Hepatocyte (in vitro differentiated cells): ENCODE data around the gene NAV2. TPM values are rescaled to one million over a fixed set of nuclear protein-coding genes. Genes with fewer than 3 reads are reported as not detected.

Experiments
- DNase-seq: peaks from one replicate; pipeline ENCODE4 v3.0.0-alpha.2; 2016; ENCODE audit warnings: low spot score
- H2AFZ ChIP-seq: fragments of 200-600 bp; sonication (generic); 2 replicates; pipeline ENCODE4 v1.6.0; 2016; ENCODE audit warnings: antibody characterized with exemption, mild to moderate bottlenecking
- H3K27ac ChIP-seq: fragments of 200-600 bp; sonication (generic); 2 replicates; pipeline ENCODE4 v1.5.1; 2016; ENCODE audit warnings: mild to moderate bottlenecking
- H3K27me3 ChIP-seq: fragments of 200-600 bp; sonication (generic); 2 replicates; pipeline ENCODE4 v1.6.1; 2016
- H3K36me3 ChIP-seq: fragments of 200-600 bp; sonication (generic); replicated peaks from 2 replicates; pipeline ENCODE4 v1.5.1; 2016; ENCODE audit warnings: low read depth; ENCODE audit not compliant: insufficient read depth
- H3K4me1 ChIP-seq: fragments of 200-600 bp; sonication (generic); 2 replicates; pipeline ENCODE4 v1.5.1; 2016; ENCODE audit warnings: mild to moderate bottlenecking, moderate library complexity; ENCODE audit not compliant: insufficient read depth
- H3K4me2 ChIP-seq: fragments of 200-600 bp; sonication (generic); 2 replicates; pipeline ENCODE4 v1.6.0; 2016
- H3K4me3 ChIP-seq: fragments of 200-600 bp; sonication (generic); 2 replicates; pipeline ENCODE4 v1.5.1; 2016; ENCODE audit warnings: mild to moderate bottlenecking
- H3K79me2 ChIP-seq: fragments of 200-600 bp; sonication (generic); 2 replicates; pipeline ENCODE4 v1.6.0; 2017; ENCODE audit warnings: mild to moderate bottlenecking
- H3K9me2 ChIP-seq: fragments of 200-600 bp; sonication (generic); replicated peaks from 2 replicates; pipeline ENCODE4 v1.6.0; 2017; ENCODE audit warnings: mild to moderate bottlenecking; ENCODE audit not compliant: insufficient read depth
- H3K9me3 ChIP-seq: fragments of 200-600 bp; sonication (generic); 2 replicates; pipeline ENCODE4 v1.5.1; 2016; ENCODE audit warnings: low read depth, mild to moderate bottlenecking
- H4K20me1 ChIP-seq: fragments of 200-600 bp; sonication (generic); 2 replicates; pipeline ENCODE4 v1.6.0; 2016; ENCODE audit warnings: mild to moderate bottlenecking; ENCODE audit not compliant: insufficient read depth, poor library complexity, severe bottlenecking
- EZH2 ChIP-seq: fragments of 200-600 bp; sonication (generic); IDR thresholded peaks from 2 replicates; pipeline ENCODE4 v1.6.1; 2016; ENCODE audit warnings: antibody characterized with exemption, mild to moderate bottlenecking, borderline replicate concordance
- EZH2phosphoT487 ChIP-seq: fragments of 200-600 bp; sonication (generic); IDR thresholded peaks from one replicate; pipeline ENCODE4 v1.6.1; 2018; ENCODE audit warnings: antibody characterized with exemption, mild to moderate bottlenecking, low read depth, moderate library complexity; ENCODE audit not compliant: unreplicated experiment, severe bottlenecking
- WGBS: methylation state at CpG from one replicate; pipeline ENCODE4 v1.1.6; 2016; ENCODE audit warnings: low lambda C conversion rate; ENCODE audit errors: missing lambda C conversion rate; 5-methylcytosine and 5-hydroxymethylcytosine counted together
- polyA plus RNA-seq: library from polyadenylated mRNA; unstranded; fragments of >200 nt; fragmentation: Nextera tagmentation; extraction: Ambion mirVana; gene quantifications from 2 replicates; pipeline ENCODE4 v1.2.1, GENCODE V29; 2016
- total RNA-seq: library from RNA; depleted of rRNA; stranded (reverse); fragments of >200 nt; gene quantifications from 2 replicates; pipeline ENCODE4 v1.2.3, GENCODE V29; 2014
- TF ChIP-seq, protein P1 (sequence below): fragments of 200-600 bp; sonication (generic); IDR thresholded peaks from 2 replicates; pipeline ENCODE4 v1.5.1; 2016; ENCODE audit warnings: antibody characterized with exemption, mild to moderate bottlenecking; ENCODE audit not compliant: poor library complexity

NAV2 gene
- total and polyA plus RNA-seq, 2 experiments from 2014 or later = 23.7 to 30.8 TPM

DNA sequence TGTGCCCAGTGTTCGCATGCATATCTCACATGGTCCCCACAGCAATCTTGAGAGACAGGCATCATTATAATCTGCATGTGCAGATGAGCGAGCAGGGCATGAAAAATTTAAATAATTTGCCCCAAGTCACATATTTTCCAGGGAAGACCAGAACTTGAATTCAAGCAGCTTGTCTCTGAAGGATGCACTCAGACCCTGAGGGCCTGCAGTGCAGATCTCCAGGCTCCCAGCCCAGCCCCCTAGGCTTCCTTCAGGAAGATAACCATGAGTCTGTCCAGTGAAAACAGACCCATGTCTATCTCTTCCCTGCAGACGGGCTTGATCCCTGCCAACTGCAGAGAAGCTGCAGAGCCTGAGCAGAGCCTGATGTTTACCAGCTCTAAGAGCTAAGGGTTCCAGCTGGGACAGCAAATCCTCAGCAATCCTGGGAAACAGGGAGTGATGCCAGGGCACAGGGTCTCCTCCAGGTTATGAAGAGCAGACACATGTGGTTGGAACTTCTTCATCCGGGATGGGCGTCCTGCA lies 55.1 kb downstream of the NAV2 start:
- Histone ChIP-seq H3K4me1 (peaks cover 11% of the 10 kb centered on the region), H3K9me2 (no peaks in the 10 kb centered on the region), H2AFZ (no peak overlapping the region), H3K27ac (peak overlapping the region; percentile 49), H3K36me3 (no peaks in the 10 kb centered on the region), H3K9me3 (no peaks in the 10 kb centered on the region), H3K4me3 (no peak overlapping the region), H3K79me2 (no peaks in the 10 kb centered on the region), H4K20me1 (no peaks in the 10 kb centered on the region), H3K27me3 (no peaks in the 10 kb centered on the region), H3K4me2 (peak overlapping the region; percentile 58)
- TF ChIP-seq EZH2phosphoT487 (no peak), EZH2 (no peak)
- TF ChIP-seq, protein P1, sequence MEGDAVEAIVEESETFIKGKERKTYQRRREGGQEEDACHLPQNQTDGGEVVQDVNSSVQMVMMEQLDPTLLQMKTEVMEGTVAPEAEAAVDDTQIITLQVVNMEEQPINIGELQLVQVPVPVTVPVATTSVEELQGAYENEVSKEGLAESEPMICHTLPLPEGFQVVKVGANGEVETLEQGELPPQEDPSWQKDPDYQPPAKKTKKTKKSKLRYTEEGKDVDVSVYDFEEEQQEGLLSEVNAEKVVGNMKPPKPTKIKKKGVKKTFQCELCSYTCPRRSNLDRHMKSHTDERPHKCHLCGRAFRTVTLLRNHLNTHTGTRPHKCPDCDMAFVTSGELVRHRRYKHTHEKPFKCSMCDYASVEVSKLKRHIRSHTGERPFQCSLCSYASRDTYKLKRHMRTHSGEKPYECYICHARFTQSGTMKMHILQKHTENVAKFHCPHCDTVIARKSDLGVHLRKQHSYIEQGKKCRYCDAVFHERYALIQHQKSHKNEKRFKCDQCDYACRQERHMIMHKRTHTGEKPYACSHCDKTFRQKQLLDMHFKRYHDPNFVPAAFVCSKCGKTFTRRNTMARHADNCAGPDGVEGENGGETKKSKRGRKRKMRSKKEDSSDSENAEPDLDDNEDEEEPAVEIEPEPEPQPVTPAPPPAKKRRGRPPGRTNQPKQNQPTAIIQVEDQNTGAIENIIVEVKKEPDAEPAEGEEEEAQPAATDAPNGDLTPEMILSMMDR = no peak
- DNase-seq = peak; percentile 67
- WGBS = 63% methylated on average over 5 of the region's 5 CpGs

DNA sequence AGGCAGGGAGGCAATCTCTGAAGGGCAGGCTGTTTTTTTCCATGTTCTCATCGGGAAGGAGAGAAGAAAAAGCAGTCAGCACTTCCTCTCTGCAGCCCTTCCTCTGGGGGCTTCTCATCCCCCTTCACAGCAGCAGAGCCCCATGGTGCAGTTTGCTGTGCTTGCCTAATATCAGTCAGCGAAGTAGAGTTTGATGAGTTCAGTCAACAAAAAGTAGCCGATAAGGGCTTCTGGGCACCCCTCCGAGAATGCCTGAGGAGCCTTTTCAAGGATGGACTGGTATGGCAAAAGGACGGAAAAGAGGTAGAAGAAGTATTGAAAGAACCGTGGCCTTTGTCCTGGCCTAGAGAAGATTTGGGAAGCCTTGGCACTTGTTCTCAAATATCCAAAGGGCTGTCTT lies 55.6 kb downstream of the NAV2 start:
- no peaks in the 10 kb centered on the region for H3K79me2 ChIP-seq
- H3K27ac ChIP-seq = peak overlapping the region; percentile 86
- TF ChIP-seq EZH2phosphoT487 (no peak), EZH2 (no peak)
- TF ChIP-seq, protein P1 = no peak
- H3K9me3 ChIP-seq = no peaks in the 10 kb centered on the region
- peak overlapping the region; percentile 58 for H3K4me2 ChIP-seq
- 71% methylated on average over 6 of the region's 6 CpGs for WGBS
- H3K4me1 ChIP-seq = peaks cover 11% of the 10 kb centered on the region
- H3K27me3 ChIP-seq = no peaks in the 10 kb centered on the region
- no peak for DNase-seq
- H3K9me2 ChIP-seq = no peaks in the 10 kb centered on the region
- H3K36me3 ChIP-seq = no peaks in the 10 kb centered on the region
- no peak overlapping the region for H3K4me3 ChIP-seq
- H2AFZ ChIP-seq = no peak overlapping the region
- no peaks in the 10 kb centered on the region for H4K20me1 ChIP-seq

DNA sequence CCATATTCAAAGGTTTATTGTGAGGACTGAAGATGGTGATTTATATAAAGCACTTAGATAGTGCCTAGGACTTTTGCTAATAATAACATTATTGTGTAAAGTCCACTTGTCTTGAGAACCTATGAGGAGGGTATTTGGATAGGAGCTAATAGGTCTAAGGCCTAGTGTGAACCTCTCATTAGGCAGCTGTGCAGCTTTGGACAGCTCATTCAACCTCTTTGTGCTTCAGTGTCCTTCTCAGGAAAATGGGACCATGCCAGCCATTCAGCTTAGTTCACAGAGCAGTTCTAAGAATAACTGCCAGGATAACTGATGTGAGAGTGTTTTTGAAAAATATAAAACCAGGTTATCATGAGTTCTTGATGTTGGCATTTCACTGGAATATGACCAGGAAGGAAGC lies 56.2 kb downstream of the NAV2 start:
- H3K4me1 ChIP-seq = peaks cover 11% of the 10 kb centered on the region
- H3K27ac ChIP-seq = peak overlapping the region; percentile 86
- H3K4me2 ChIP-seq = peak overlapping the region; percentile 58
- H4K20me1 ChIP-seq = no peaks in the 10 kb centered on the region
- H3K79me2 ChIP-seq = no peaks in the 10 kb centered on the region
- no peaks in the 10 kb centered on the region for H3K36me3 ChIP-seq
- no peak overlapping the region for H3K4me3 ChIP-seq
- no peak overlapping the region for H2AFZ ChIP-seq
- no peaks in the 10 kb centered on the region for H3K9me3 ChIP-seq
- H3K27me3 ChIP-seq = no peaks in the 10 kb centered on the region
- TF ChIP-seq EZH2 = no peak
- TF ChIP-seq, protein P1 = no peak
- TF ChIP-seq EZH2phosphoT487 = no peak
- no peak for DNase-seq
- no peaks in the 10 kb centered on the region for H3K9me2 ChIP-seq

DNA sequence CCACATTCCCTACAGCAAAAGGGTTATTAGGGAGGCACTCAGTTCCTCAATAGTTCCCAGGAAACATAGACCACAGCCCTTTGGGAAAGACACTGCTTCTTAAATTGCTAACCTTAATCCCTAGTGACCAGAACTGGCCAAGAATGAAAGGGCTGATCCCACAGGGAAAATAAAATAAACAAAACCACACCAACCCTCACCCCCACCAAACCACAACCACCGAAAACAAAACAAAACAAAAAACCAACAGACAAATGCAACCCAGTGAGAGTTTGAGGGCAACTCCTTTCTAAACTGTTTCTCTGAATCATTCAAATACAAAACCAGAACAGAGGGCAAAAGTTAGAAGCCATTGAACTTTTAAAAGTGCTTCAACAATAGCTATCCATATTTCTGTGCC lies 57.2 kb downstream of the NAV2 start:
- Histone ChIP-seq H3K27ac (peak overlapping the region; percentile 31), H3K9me3 (no peaks in the 10 kb centered on the region), H3K9me2 (no peaks in the 10 kb centered on the region), H3K4me3 (no peak overlapping the region), H2AFZ (no peak overlapping the region), H3K36me3 (no peaks in the 10 kb centered on the region), H3K27me3 (no peaks in the 10 kb centered on the region), H3K79me2 (no peaks in the 10 kb centered on the region), H4K20me1 (no peaks in the 10 kb centered on the region), H3K4me2 (no peak overlapping the region), H3K4me1 (peaks cover 11% of the 10 kb centered on the region)
- DNase-seq = no peak
- TF ChIP-seq, protein P1 = no peak
- TF ChIP-seq EZH2 (no peak), EZH2phosphoT487 (no peak)
- 52% methylated on average over 1 of the region's 1 CpG for WGBS
